ENCODE data around the gene FAM120AOS.
A peak's percentile ranks its signal among the peaks of the same experiment; 100 is the strongest.

FAM120AOS gene

DNA sequence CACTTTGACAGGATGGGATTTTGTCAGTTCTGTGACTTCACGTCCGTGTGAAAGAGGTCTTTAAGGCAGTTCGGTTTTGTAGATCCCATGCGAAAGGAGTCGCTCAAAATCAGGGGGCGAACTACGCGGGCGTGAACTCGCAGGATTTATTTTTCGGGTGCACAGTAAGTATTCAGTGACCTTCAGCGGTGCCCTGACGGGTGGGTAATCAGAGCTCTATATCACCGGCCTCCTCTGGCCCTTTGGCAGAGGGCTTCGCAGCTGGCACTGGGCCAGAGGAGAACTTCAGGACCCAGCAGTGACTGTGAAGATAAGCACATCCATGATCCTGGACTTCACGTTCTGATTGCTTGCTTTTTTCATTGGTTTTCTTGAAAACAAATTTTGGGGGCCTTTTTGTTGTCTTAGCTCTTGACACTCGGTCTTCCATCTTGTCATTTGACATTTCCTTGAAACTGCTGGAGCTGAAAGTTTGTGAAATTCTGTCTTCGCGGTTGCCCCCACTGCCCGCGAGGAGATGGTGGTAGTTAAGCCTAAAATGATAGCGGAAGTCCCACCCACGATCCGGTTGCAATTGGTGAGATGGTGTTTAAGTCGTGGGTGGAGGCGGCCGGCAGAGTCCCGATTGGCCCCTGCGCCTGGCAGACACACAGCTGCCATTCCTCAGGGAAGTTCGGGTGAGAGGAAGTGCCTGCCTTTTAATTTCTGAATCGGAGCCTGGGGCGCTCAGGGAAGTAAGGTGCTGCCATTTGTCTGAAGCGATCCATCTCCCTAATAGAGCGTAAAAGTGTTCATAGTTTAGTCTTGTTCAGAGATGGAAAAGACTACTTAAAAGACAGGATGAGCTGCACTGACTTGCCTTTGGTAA lies at the start of gene FAM120AOS:
TSS of gene FAM120AOS (minus strand) at position 535 of the 868 bp plus-strand sequence. CDS start 872 bp downstream, outside the sequence.
- peak; percentile 99 for DNase-seq (ENCODE audit: low spot score)

- no peak for DNase-seq (ENCODE audit: low spot score)
Observed at GRCh38 chr9:93501406-93501805, 48.0 kb upstream of the FAM120AOS start.

DNA sequence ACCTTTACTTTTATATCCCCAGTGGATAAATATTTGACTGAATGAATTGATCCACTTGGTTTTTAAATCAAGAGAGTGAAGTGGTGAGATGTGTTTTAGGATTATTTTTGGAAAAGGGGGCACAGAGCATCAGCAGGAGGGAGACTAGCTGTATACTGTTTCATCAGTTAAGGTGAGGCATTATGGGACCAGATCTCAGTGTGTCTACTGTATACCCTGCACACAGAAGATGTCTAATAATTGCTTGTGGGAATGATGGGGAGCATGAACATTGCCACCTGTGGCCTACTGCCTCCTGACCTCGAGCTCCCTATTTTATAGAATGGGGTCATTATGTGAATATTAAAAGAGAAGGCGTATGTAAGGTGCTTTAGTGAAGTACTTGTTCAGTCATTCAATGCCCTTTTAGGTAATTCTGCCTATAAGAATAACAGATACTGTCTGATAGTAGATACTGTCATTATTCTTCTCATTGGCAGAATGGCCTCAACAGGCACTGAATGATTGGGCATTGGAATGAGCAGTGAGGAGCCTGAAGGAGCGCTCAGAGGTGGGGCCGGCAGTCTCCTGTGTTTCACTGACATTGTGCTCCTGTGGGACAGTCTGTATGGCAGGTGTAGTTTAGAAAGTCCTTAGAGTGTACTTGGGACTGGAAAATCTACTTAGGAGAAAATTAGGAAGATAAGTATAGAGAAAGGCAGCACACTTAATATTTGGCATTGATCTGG lies 47.4 kb upstream of the FAM120AOS start:
- DNase-seq (ENCODE audit: low spot score), result no peak

DNA sequence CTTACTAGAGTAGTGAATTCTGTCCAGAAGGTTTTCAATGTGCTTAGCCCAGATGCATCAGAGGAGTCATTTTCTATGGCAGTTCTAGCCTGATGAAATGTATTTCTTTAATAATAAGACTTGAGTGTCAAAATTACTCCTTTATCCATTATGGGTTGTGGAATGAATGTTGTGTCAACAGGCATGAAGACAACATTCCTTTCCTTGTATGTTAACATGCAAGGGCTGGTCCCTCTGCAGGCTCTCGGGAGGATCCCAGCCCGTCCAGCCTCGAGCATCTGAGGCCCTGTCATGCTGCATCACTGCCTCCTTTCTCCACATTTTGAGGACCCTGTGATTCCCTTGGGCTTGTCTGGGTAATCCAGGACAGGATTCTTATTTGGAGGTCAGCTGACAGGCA lies 42.9 kb upstream of the FAM120AOS start:
- DNase-seq (ENCODE audit: low spot score), result no peak

- DNase-seq (ENCODE audit: low spot score), result no peak
Observed at GRCh38 chr9:93493949-93494348, 40.6 kb upstream of the FAM120AOS start.

- DNase-seq (ENCODE audit: low spot score), result no peak
Observed at GRCh38 chr9:93492327-93492726, 38.9 kb upstream of the FAM120AOS start.

DNA sequence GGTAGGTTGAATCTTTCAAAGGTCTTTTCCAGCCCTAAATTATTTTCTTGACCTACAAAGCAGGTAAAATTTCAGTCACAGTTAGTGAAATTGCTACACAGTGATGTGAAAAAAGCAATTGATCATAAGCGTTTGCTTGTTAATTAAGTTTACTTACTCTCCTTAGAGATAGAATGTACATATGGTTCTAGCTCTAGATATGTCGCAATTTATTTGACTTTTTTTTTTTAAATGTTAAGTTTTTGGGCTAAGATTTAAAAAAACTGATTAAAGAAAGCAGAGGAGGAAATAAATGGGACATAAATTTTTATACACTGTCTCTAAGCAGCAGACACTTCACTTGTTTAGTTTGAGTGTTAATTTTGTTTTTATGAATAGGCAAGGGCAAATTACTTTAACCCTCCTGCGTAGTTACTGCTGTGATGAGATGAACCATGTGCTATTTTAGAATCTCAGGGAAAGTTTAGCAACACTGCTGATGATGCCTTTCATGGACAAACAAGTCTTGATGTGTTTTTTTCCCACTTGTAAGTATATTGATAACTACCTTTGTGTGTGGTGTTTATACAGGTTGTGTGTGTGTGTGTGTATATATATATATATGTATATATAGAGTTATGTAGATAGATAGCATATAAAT lies 38.3 kb upstream of the FAM120AOS start:
- DNase-seq (ENCODE audit: low spot score), result no peak

DNA sequence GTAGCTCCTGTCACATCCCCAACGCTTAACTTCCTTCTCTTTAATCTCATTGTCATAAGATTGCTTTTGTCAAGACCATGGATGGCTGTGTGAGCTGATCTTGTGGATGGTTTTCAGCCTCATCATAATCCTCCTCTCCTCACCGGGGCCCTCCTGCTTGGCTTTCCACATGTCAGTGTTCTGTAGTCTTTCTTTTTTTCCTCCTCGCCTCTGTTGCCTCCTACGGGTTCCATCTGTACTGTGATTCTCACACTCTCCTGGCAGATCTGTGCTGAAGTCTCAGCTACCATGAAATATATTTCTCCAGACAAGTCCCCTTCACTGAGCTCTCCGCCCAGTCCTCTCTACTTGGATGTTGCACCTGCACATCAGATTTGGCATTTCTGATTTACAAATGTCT lies 34.9 kb upstream of the FAM120AOS start:
- peak; percentile 45 for DNase-seq (ENCODE audit: low spot score)

DNA sequence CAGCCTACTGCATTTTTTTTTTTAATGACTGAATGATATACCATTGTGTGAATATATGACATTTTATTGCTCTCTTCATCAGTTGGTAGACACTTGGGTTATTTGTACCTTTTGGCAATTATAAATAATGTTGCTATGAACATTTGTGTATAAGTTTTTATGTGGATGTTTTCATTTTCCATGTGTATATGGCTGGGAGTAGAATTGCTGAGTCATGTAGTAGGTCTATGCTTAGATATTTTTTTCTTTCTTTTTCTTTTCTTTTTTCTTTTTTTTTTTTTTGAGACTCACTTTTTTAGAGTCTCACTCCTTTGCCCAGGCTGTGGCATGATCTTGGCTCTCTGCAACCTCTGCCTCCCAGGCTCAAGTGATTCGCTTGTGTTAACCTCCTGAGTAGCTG lies 32.9 kb upstream of the FAM120AOS start:
- no peak for DNase-seq (ENCODE audit: low spot score)

DNA sequence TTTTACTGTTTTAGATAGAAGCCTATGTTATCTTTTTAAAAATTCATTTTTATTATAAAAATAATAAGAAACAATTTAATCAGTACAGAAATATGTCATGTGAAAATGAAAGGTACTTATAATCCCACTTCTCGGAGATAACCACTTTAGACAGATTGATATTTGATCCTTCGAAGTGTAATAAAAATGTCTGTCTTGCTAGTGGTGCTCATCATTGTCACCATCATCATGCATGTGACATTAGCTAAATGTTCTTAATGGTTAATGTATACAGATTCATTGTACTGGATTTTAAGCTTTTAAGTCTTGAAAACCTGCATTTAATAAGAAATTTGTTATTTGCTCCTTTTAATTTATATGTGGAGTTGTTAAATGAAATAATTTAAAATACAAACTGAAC lies 30.1 kb upstream of the FAM120AOS start:
- no peak for DNase-seq (ENCODE audit: low spot score)

DNA sequence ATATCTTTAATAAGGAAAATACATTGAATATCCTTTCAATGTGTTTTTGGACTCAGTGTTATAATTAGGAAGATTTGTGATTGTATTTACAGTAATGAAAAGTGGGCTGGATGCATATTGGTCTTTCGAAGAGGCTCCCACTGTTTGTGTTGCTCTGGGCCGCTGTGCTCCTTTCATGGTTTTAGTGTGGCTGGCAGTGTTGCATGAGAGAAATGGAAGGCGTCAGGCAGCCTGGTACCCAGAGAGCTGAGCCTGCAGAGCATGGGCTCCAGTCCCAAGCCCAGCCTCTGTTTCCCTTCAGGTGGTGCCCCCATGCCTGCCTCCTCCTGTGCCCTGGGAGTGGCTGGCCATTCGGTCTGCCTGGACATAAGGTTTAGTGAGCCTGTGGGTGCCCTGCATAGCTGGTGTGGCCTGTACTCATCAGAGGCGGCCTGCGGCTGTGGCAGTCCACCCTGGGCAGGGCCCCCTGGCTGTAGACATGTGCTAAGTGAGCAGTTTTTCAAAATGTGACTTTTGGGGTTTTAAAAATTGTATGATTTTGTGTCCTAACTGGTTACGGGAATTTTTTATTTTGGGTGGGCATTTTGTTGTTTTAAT lies 27.4 kb upstream of the FAM120AOS start:
- DNase-seq (ENCODE audit: low spot score), result no peak

DNA sequence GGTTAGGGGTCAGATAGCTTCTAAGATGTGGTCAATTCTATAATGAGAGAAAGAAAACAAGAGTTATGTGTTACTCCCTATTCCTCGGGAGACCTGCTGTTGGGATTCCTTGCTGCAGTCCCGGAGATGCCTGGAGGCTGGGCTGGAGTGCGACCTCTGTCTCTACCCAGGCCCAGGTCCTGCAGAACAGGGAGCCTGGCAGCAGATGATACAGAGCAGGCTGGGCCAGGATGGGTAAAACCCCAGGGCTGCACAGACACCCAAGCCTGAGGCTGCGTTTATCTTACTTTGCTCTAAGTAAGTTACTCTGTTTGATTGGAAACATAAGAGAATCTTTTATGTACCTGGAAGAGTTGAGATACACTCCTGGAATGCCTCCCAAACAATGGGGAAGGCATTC lies 26.9 kb upstream of the FAM120AOS start:
- DNase-seq (ENCODE audit: low spot score), result no peak

DNA sequence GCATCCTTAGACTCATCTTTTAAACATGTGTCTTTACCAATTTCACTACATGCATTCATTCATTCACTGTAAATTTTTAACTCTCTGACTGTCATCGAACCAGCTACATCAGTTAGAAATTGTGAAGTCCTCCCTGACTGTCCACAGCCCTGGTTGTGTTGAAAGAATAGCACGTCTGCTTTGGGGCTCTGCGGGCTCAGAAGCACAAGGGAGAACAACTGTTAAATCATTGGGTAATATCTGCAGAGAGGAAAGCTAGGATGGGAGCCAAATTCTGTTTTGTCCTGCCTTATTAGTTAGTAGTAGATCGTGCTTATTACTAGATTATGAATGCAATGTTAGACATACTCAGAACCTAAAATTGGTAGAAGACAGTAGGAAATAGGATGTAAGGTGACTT lies 26.3 kb upstream of the FAM120AOS start:
- DNase-seq (ENCODE audit: low spot score), result peak; percentile 54

DNA sequence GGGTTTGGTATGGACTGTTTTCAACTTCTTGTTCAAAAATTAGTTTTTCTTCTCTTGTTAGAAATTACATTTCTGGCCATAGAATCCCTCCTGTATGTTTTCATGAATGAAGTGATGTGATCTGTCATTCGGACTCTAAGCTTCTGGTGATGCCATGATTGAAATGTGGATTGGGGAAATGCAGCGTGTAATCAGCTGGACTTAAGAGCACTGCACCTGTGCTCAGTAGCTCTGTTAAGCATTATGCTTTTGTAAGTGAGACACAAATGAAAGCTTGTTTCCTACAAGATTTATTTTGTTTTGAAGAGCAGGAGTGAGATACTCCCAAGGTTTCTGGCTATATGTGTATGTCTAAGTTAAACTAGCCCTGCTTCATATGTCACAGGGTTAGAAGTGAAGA lies 24.0 kb upstream of the FAM120AOS start:
- DNase-seq (ENCODE audit: low spot score), result no peak

- DNase-seq (ENCODE audit: low spot score), result no peak
Observed at GRCh38 chr9:93476924-93477323, 23.5 kb upstream of the FAM120AOS start.

GRCh38 chr9:93475856-93476255 lies 22.5 kb upstream of the FAM120AOS start:
- DNase-seq (ENCODE audit: low spot score), result no peak

DNA sequence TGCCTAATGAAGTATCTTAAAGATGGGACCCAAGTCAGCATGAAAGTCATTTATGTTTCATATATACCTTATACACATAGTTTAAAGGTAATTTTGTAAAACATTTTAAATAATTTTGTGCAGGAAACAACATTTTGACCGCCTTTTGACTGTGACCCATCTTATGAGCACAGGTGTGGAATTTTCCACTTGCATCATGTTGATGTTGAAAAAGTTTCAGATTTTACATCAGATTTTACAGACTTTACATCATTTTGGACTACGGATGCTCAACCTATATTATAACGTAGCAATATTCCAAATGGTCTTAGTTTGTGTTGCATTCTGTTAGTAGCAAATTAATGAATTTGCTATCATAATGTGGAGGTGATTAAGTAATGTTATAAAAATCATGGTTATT lies 21.7 kb upstream of the FAM120AOS start:
- no peak for DNase-seq (ENCODE audit: low spot score)

- no peak for DNase-seq (ENCODE audit: low spot score)
Observed at GRCh38 chr9:93473411-93473810, 20.0 kb upstream of the FAM120AOS start.

DNA sequence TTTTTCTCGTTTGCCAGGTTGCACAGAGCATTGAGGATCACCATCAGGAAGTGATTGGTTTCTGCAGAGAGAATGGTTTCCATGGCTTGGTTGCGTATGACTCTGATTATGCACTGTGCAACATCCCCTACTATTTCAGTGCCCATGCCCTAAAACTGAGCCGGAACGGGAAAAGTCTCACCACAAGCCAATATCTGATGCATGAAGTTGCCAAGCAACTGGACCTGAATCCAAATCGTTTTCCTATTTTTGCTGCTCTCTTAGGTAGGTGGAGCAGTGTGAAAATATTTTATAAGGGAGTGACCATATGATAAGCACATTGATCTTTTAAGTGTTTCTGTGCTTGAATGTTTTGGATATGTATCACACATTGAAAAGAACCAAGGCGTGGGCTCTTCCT lies 17.7 kb upstream of the FAM120AOS start:
- peak; percentile 29 for DNase-seq (ENCODE audit: low spot score)

- DNase-seq (ENCODE audit: low spot score), result no peak
Observed at GRCh38 chr9:93470391-93470790, 17.0 kb upstream of the FAM120AOS start.

DNA sequence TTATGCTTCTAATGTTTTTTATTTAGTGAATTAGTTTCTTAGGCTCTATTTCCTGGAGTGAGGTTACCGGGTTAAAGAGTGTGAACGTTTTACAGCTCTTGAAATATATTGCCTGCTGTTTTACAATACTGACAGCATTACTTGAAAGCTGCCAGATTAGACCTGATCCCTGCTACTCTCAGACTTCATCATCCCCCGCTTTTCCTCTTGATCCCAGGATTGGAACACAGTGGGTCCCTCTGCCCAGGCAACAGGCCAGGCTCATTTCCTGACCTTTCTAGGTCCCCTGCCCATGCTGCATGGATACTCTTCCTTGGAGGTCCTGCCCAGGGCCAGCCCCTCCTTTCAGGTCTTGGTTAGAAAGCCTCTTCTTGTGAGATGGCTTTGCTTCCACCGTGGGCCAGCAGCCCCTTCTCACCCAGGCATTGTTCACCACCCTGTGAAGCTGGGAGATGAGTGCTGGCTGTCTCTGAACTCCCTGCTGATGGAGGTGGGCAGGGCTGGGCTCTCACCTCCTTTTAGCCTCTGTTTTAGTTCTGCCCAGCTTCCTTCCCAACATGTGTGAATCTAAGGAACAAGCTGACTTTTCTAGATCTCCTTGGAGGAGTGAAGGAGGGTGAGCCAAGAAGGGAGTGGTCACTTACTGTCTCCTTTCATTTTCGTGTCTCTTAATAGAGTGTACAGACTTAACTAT lies 15.5 kb upstream of the FAM120AOS start:
- no peak for DNase-seq (ENCODE audit: low spot score)

- DNase-seq (ENCODE audit: low spot score), result no peak
Observed at GRCh38 chr9:93467462-93467861, 14.1 kb upstream of the FAM120AOS start.

Measured in Ammon's horn (tissue), 1 donor.